GM19099 (cell line): Measurements from ENCODE around the gene RPL21.

ENCODE experiments used
- POLR2A ChIP-seq: IDR thresholded peaks from 3 replicates; pipeline ENCODE4 v1.6.1; 2011; ENCODE audit warnings: low read depth; ENCODE audit not compliant: insufficient read length; ENCODE audit errors: extremely low read depth

RPL21 gene

GRCh38 chr13:27273658-27274425 lies 22.5 kb downstream of the RPL21 start:
- TF ChIP-seq POLR2A: no peak

- no peak for TF ChIP-seq POLR2A
Measured at GRCh38 chr13:27274631-27275030, 23.3 kb downstream of the RPL21 start.

- no peak for TF ChIP-seq POLR2A
Measured at GRCh38 chr13:27276188-27276587, 24.8 kb downstream of the RPL21 start.

- no peak for TF ChIP-seq POLR2A
Measured at GRCh38 chr13:27279506-27279905, 28.1 kb downstream of the RPL21 start.

GRCh38 chr13:27280009-27280656 lies 28.8 kb downstream of the RPL21 start:
- no peak for TF ChIP-seq POLR2A

GRCh38 chr13:27280841-27281240 lies 29.5 kb downstream of the RPL21 start:
- no peak for TF ChIP-seq POLR2A

- no peak for TF ChIP-seq POLR2A
Measured at GRCh38 chr13:27281420-27281819, 30.1 kb downstream of the RPL21 start.

GRCh38 chr13:27283906-27284493 lies 32.6 kb downstream of the RPL21 start:
- TF ChIP-seq POLR2A: no peak

- no peak for TF ChIP-seq POLR2A
Measured at GRCh38 chr13:27288392-27288791, 37.0 kb downstream of the RPL21 start.

- no peak for TF ChIP-seq POLR2A
Measured at GRCh38 chr13:27289011-27289665, 37.8 kb downstream of the RPL21 start.

GRCh38 chr13:27290715-27291114 lies 39.4 kb downstream of the RPL21 start:
- no peak for TF ChIP-seq POLR2A

- TF ChIP-seq POLR2A: no peak
Measured at GRCh38 chr13:27293076-27293691, 41.8 kb downstream of the RPL21 start.

GRCh38 chr13:27293873-27294515 lies 42.6 kb downstream of the RPL21 start:
- TF ChIP-seq POLR2A: no peak

GRCh38 chr13:27295096-27295495 lies 43.7 kb downstream of the RPL21 start:
- no peak for TF ChIP-seq POLR2A

GRCh38 chr13:27295660-27296059 lies 44.3 kb downstream of the RPL21 start:
- TF ChIP-seq POLR2A: no peak
